ENCODE measurements around the gene SEC16A.

DNA sequence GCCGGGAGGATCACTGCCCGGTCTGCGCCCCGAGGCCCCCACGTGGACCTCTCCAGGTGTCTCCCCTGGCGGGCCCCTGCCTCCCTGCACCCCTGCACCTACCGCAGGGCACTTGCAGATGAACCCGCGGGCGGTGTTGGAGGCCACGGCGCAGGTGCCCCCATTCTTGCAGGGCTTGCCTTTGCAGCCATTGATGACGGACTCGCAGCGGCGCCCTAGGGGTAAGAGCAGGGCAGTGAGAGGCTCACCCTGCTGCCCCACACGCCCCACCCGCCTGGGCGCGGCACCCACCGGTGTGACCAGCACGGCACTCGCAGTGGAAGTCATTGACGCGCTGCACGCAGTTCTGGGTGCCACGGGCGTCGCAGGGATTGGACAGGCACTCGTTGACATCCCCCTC, 23.6 kb upstream of the SEC16A start:
- TF ChIP-seq EZH2 (IDR thresholded peaks at IDR 0.05; ENCODE audit: borderline replicate concordance) = no peak
- TF ChIP-seq, protein P1, sequence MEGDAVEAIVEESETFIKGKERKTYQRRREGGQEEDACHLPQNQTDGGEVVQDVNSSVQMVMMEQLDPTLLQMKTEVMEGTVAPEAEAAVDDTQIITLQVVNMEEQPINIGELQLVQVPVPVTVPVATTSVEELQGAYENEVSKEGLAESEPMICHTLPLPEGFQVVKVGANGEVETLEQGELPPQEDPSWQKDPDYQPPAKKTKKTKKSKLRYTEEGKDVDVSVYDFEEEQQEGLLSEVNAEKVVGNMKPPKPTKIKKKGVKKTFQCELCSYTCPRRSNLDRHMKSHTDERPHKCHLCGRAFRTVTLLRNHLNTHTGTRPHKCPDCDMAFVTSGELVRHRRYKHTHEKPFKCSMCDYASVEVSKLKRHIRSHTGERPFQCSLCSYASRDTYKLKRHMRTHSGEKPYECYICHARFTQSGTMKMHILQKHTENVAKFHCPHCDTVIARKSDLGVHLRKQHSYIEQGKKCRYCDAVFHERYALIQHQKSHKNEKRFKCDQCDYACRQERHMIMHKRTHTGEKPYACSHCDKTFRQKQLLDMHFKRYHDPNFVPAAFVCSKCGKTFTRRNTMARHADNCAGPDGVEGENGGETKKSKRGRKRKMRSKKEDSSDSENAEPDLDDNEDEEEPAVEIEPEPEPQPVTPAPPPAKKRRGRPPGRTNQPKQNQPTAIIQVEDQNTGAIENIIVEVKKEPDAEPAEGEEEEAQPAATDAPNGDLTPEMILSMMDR (IDR thresholded peaks at IDR 0.05; ENCODE audit: poor library complexity) = no peak
- TF ChIP-seq EZH2phosphoT487 (IDR thresholded peaks at IDR 0.05; ENCODE audit: low read depth, severe bottlenecking, unreplicated experiment) = no peak
